GM12872 (cell line): ENCODE results near the gene TMEM89.

ENCODE experiments used
- TF ChIP-seq, protein P1 (sequence below): IDR thresholded peaks from 3 replicates; pipeline ENCODE4 v1.5.1; 2011; ENCODE audit warnings: low read depth, mild to moderate bottlenecking, low read length, moderate library complexity; ENCODE audit not compliant: insufficient read depth

TMEM89 gene

DNA sequence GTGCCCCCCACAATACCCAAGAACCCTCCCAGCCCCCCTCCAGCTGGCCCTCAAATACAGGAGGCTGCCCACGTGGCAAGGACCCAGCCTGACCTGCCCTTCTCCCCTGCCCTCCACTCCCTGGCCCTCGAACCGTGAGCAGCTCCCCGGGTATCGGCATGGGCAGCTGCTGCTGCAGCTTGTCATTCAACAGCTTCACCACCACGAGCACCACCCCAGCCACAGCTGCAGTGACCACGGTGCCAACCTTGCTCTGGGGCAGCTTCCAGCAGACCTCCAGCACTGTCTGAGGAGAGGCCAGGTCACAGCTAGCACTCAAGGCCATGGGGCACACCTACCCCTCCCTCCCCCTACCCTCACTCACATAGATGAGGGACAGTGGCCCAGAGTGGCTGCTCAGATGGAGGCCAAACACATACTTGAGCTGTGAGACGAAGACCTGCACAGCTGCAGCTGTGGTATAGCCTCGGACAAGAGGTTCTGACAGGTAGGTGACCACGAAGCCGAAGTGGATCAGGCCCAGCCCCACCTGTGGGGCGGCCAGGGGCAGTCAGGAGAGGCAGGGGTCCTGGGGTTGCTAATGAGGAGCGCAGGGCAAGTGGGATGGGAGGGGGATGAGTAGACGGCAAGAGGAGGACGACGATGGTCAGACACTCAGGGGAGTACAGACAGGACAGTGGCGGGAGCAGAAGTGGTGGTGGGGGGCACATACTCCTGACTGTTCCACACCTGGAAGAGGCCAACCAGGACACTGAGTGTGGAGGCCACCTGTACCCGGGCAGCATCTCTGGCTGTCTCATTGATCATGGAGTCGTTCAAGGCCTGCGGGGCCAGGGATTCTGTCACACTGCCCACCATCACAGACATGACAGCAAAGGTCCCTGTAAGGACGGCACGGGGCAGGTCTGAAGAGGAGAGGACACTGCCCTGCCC lies 10.2 kb upstream of the TMEM89 start:
- TF ChIP-seq, protein P1, sequence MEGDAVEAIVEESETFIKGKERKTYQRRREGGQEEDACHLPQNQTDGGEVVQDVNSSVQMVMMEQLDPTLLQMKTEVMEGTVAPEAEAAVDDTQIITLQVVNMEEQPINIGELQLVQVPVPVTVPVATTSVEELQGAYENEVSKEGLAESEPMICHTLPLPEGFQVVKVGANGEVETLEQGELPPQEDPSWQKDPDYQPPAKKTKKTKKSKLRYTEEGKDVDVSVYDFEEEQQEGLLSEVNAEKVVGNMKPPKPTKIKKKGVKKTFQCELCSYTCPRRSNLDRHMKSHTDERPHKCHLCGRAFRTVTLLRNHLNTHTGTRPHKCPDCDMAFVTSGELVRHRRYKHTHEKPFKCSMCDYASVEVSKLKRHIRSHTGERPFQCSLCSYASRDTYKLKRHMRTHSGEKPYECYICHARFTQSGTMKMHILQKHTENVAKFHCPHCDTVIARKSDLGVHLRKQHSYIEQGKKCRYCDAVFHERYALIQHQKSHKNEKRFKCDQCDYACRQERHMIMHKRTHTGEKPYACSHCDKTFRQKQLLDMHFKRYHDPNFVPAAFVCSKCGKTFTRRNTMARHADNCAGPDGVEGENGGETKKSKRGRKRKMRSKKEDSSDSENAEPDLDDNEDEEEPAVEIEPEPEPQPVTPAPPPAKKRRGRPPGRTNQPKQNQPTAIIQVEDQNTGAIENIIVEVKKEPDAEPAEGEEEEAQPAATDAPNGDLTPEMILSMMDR: no peak

DNA sequence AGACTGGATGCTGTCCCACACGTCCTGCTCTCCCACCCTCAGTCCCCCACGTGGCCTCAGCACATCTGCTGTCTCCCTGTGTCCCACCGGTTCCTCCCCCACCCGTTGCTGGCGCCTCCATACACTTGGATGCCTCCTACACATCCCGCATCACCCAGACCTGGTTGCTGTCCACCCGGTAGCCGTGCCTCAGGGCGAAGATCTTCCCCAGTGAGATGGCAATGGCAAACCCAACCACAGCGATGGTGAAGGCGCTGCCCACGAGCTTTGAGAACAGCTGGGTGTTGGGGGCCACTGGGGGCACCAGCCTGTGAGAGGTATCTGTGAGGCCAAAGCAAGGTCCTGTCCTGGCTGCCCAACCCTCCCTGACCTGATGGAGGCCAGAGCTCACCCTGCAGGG lies 9.3 kb upstream of the TMEM89 start:
- TF ChIP-seq, protein P1: no peak

DNA sequence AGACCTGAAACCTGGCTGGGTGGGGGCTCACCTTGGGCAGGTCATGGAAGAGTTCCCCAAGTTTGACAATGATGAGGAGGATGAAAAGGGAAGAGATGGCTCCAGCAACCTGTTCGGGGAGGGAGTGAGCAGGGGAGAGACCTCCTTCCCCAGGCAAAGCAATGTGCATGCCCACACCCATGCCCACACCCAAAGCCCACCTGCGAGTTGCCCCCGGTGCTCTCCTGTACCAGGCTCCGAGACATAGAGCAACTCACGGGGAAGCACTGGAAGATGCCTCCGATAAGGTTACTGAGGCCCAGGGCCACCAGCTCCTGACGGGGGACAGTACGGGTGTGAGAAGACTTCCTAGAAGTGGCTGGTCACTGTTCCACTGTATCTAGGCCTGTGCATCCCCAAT lies 8.8 kb upstream of the TMEM89 start:
- TF ChIP-seq, protein P1: no peak

DNA sequence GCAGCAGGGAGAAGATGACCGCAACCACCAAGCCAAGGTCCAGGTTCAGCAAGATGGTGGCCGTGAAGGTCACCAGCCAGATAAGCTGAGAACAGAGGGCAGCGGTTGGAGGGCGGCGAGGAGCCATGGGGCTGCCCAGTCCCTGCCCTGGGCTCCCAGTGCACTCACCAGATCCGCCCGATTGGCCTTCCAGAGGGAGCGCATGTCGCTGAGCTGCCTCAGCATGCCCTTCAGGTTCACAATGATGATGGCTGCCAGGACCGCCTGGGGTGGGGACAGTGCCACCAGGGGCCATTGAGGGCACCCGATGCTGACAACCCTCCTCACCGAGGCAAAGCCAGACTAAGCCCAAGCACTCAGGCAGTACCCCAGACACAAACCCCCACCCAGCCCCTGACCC lies 8.3 kb upstream of the TMEM89 start:
- TF ChIP-seq, protein P1: no peak

DNA sequence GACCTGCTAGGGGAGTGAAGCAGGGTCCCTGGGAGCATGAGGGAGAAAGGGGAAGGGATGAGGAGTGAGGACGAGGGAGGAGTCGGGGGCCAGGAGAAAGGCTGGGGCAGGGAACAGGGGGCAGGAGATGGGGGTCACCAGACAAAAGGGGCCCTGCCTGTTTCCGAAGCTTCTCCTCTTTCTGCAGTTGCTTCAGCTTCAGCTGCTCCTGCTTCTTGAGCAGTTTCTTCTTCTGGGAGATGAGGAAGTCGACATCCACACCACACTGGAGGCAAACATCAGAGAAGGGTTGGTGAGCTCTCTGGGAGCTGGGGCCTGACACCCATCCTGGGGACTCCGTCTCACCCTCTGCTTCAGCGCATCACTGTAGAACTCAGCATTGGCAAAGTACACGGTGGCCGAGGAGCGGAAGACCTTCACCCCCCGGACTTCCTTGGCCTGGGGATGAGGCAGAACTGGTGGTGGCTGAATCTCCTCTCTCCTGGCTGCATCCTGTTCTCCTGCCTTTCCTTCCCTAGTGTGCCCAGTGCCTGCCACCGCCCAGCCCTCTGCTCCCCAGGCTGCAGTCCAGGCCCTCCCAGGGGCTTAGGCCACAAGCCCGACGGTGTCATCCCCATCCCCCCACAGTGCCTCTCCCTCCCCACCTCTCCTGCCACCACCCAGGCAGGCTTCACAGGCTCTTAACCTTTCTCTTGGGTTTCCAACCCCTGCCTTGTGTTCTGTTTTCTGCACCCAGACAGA lies 6.9 kb upstream of the TMEM89 start:
- TF ChIP-seq, protein P1: no peak

DNA sequence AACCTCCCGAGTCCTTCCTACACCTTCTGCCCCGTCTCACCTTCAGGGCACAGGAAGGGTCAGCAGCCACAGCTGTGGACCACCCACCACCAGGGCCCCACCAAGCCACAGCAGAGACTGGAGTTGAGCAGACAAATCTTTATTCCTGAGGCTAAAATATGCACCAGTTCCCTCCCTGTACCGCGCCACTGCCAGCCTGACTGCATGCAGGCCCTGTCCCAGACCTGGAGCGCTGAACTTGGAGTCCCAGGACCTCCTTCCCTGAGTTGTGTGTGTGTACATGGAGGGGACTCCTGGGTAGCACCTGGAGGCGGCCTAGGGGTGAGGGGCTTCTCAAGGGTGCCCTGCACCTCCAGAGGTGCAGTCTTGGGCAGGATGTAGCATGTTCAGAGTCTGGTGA lies 4.0 kb upstream of the TMEM89 start:
- TF ChIP-seq, protein P1: no peak

DNA sequence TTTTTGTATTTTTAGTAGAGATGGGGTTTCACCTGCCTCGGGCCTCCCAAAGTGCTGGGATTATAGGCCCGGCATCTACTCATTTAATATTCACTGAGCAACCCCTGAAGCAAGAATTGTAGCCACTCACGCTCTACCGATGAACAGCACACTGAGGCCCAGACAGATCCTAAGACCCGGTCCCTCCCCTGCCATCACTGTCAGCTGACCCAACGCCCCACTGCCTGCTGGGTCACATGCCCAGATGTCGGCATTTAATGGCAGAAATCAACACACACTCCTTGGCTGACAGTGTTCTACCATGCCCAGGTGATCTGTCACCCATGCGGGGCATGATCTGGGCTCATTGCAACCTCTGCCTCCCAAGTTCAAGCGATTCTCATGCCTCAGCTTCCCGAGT lies 3.2 kb upstream of the TMEM89 start:
- TF ChIP-seq, protein P1: no peak
